A673 (cell line): ENCODE results near the gene BHMT2. TPM values are rescaled to one million over a fixed set of nuclear protein-coding genes. Genes with fewer than 3 reads are reported as not detected.

Experiments used
- BruUV-seq: library from RNA; stranded (reverse); fragments of 400-500 nt; replicated peaks from 2 replicates; lab custom pipeline; 2021; lab: Mats Ljungman, UMichigan
- CTCF ChIA-PET: fragments of 300-600 bp; sonication (Branson Sonifier 250); formaldehyde crosslinking; loops from one replicate; lab custom pipeline; 2022; ENCODE audit warnings: antibody characterized with exemption; lab: Charles Lee
- POLR2A ChIA-PET: fragments of 300-600 bp; sonication (Branson Sonifier 250); formaldehyde crosslinking; loops from one replicate; lab custom pipeline; 2022; ENCODE audit warnings: antibody characterized with exemption; ENCODE audit not compliant: low non-redundant PET; lab: Charles Lee
- DNase-seq: peaks from one replicate; pipeline ENCODE4 v3.0.0-alpha.2; 2015; ENCODE audit warnings: low spot score
- H3K27ac ChIP-seq: fragments of 200-600 bp; sonication (generic); 2 replicates; pipeline ENCODE4 v1.5.1; 2016; ENCODE audit warnings: mixed run types, low read depth, mild to moderate bottlenecking, mixed read lengths, antibody characterized with exemption, low read length; ENCODE audit not compliant: poor library complexity, severe bottlenecking
- H3K27me3 ChIP-seq: fragments of 200-600 bp; sonication (generic); replicated peaks from 2 replicates; pipeline ENCODE4 v1.6.1; 2017; ENCODE audit warnings: mixed run types, low read depth, mild to moderate bottlenecking, mixed read lengths, antibody characterized with exemption, low read length; ENCODE audit not compliant: insufficient read depth, poor library complexity
- H3K36me3 ChIP-seq: fragments of 200-600 bp; sonication (generic); 2 replicates; pipeline ENCODE4 v1.6.1; 2016; ENCODE audit warnings: mixed run types, mild to moderate bottlenecking, mixed read lengths, antibody characterized with exemption, low read length; ENCODE audit not compliant: insufficient read depth, poor library complexity, severe bottlenecking
- H3K4me1 ChIP-seq: fragments of 200-600 bp; sonication (generic); 2 replicates; pipeline ENCODE4 v1.6.1; 2017; ENCODE audit warnings: mixed run types, mild to moderate bottlenecking, mixed read lengths, antibody characterized with exemption, low read length; ENCODE audit not compliant: insufficient read depth, poor library complexity, severe bottlenecking
- H3K4me3 ChIP-seq: fragments of 200-600 bp; sonication (generic); 2 replicates; pipeline ENCODE4 v1.5.1; 2016; ENCODE audit warnings: low read depth, mixed run types, mild to moderate bottlenecking, mixed read lengths, low read length; ENCODE audit not compliant: poor library complexity, severe bottlenecking
- H3K9me3 ChIP-seq: fragments of 200-600 bp; sonication (generic); 2 replicates; pipeline ENCODE4 v1.6.1; 2016; ENCODE audit warnings: mixed run types, low read depth, mild to moderate bottlenecking, mixed read lengths, antibody characterized with exemption, low read length; ENCODE audit not compliant: poor library complexity, severe bottlenecking
- CTCF ChIP-seq: fragments of 300-800, 200-600 bp; sonication (generic); conservative IDR thresholded peaks from 2 replicates; pipeline ENCODE4 v1.5.1; 2017; ENCODE audit warnings: low read depth, mild to moderate bottlenecking, antibody characterized with exemption, low read length, moderate library complexity, mixed read lengths
- EZH2 ChIP-seq: fragments of 200-600 bp; sonication (generic); IDR thresholded peaks from 2 replicates; pipeline ENCODE4 v1.6.1; 2017; ENCODE audit warnings: borderline replicate concordance, low read depth, mild to moderate bottlenecking, mixed read lengths, antibody characterized with exemption, low read length; ENCODE audit not compliant: poor library complexity, severe bottlenecking
- intact Hi-C: fragments of 100-400 bp; cut with micrococcal nuclease; formaldehyde crosslinking; loops from one replicate; pipeline ENCODE4 v1.10.0; 2022; ENCODE audit not compliant: unreplicated experiment
- total RNA-seq: library from RNA; stranded (reverse); gene quantifications from 2 replicates; pipeline ENCODE4 v1.2.3, GENCODE V29; 2021

BHMT2 gene
- total RNA-seq, 1 experiment from 2014 or later = 0.19 TPM

- no peaks in the 10 kb centered on the region for H3K4me1 ChIP-seq
- H3K36me3 ChIP-seq = no peaks in the 10 kb centered on the region
- BruUV-seq = no TSS peak
- no peak for DNase-seq
- no peaks in the 10 kb centered on the region for H3K27me3 ChIP-seq
- ChIA-PET CTCF (no interaction called here), POLR2A (no interaction called here)
- H3K4me3 ChIP-seq = no peak overlapping the region
- no peak for TF ChIP-seq EZH2
- no peak for TF ChIP-seq CTCF
- no peaks in the 10 kb centered on the region for H3K9me3 ChIP-seq
- no peak overlapping the region for H3K27ac ChIP-seq
- intact Hi-C loops = no loop called here
These were observed 11.2 kb downstream of the BHMT2 start for GRCh38 chr5:79080804-79081203.

- ChIA-PET POLR2A (no interaction called here), CTCF (no interaction called here)
- Histone ChIP-seq H3K4me3 (no peak overlapping the region), H3K9me3 (no peaks in the 10 kb centered on the region), H3K4me1 (no peaks in the 10 kb centered on the region), H3K27me3 (no peaks in the 10 kb centered on the region), H3K36me3 (no peaks in the 10 kb centered on the region), H3K27ac (no peak overlapping the region)
- DNase-seq = no peak
- intact Hi-C loops = no loop called here
- TF ChIP-seq CTCF = no peak
- BruUV-seq = no TSS peak
These were observed 12.2 kb downstream of the BHMT2 start for GRCh38 chr5:79081779-79082178.

GRCh38 chr5:79086116-79086515, 16.5 kb downstream of the BHMT2 start:
- Histone ChIP-seq H3K36me3 (no peaks in the 10 kb centered on the region), H3K27me3 (no peaks in the 10 kb centered on the region), H3K4me1 (no peaks in the 10 kb centered on the region), H3K9me3 (no peaks in the 10 kb centered on the region), H3K27ac (no peak overlapping the region), H3K4me3 (no peak overlapping the region)
- no peak for DNase-seq
- intact Hi-C loops = no loop called here
- TF ChIP-seq CTCF (no peak), EZH2 (no peak)
- ChIA-PET POLR2A (no interaction called here), CTCF (no interaction called here)
- no TSS peak for BruUV-seq
